Neural progenitor cell (in vitro differentiated cells): Measurements from ENCODE around the gene EHMT1. TPM values are rescaled to one million over a fixed set of nuclear protein-coding genes. Genes with fewer than 3 reads are reported as not detected.

Source experiments
- DNase-seq: peaks from one replicate; pipeline ENCODE4 v3.0.0-alpha.2; 2016; ENCODE audit warnings: low spot score
- H2AFZ ChIP-seq: fragments of 200-600 bp; sonication (generic); replicated peaks from 2 replicates; pipeline ENCODE4 v1.6.1; 2016; ENCODE audit warnings: antibody characterized with exemption
- H3F3A ChIP-seq: fragments of 200-600 bp; sonication (generic); 2 replicates; pipeline ENCODE4 v1.6.1; 2016; ENCODE audit warnings: antibody characterized with exemption, low read depth
- H3K27ac ChIP-seq: fragments of 200-600 bp; sonication (generic); 2 replicates; pipeline ENCODE4 v1.5.1; 2016; ENCODE audit warnings: mild to moderate bottlenecking
- H3K27me3 ChIP-seq: fragments of 200-600 bp; sonication (generic); 2 replicates; pipeline ENCODE4 v1.6.1; 2016; ENCODE audit warnings: mild to moderate bottlenecking, moderate library complexity
- H3K36me3 ChIP-seq: fragments of 200-600 bp; sonication (generic); 2 replicates; pipeline ENCODE4 v1.5.1; 2016
- H3K4me1 ChIP-seq: fragments of 200-600 bp; sonication (generic); 2 replicates; pipeline ENCODE4 v1.6.1; 2016; ENCODE audit warnings: mixed run types
- H3K4me2 ChIP-seq: fragments of 200-600 bp; sonication (generic); 2 replicates; pipeline ENCODE4 v1.6.1; 2016
- H3K4me3 ChIP-seq: fragments of 200-600 bp; sonication (generic); 2 replicates; pipeline ENCODE4 v1.5.1; 2016
- H3K79me2 ChIP-seq: fragments of 200-600 bp; sonication (generic); 2 replicates; pipeline ENCODE4 v1.6.1; 2016; ENCODE audit warnings: low read depth
- H3K9ac ChIP-seq: fragments of 200-600 bp; sonication (generic); 2 replicates; pipeline ENCODE4 v1.6.1; 2016
- H3K9me3 ChIP-seq: fragments of 200-600 bp; sonication (generic); 2 replicates; pipeline ENCODE4 v1.5.1; 2016; ENCODE audit warnings: low read depth
- H4K20me1 ChIP-seq: fragments of 200-600 bp; sonication (generic); 2 replicates; pipeline ENCODE4 v1.6.1; 2016; ENCODE audit warnings: low read depth
- H3K27ac Mint-ChIP-seq: 3 replicates; pipeline ENCODE4 v1.8.0; 2021; ENCODE audit warnings: mixed read lengths
- H3K27me3 Mint-ChIP-seq: 2 replicates; pipeline ENCODE4 v1.8.0; 2022; ENCODE audit warnings: low read depth, mild to moderate bottlenecking, inconsistent platforms, moderate library complexity, mixed read lengths; ENCODE audit not compliant: insufficient read depth
- H3K36me3 Mint-ChIP-seq: 3 replicates; pipeline ENCODE4 v1.8.0; 2021; ENCODE audit warnings: mixed read lengths
- H3K4me1 Mint-ChIP-seq: 3 replicates; pipeline ENCODE4 v1.8.0; 2021; ENCODE audit warnings: mixed read lengths
- H3K4me3 Mint-ChIP-seq: 3 replicates; pipeline ENCODE4 v1.8.0; 2021; ENCODE audit warnings: mild to moderate bottlenecking, moderate library complexity, mixed read lengths
- H3K9me3 Mint-ChIP-seq: 3 replicates; pipeline ENCODE4 v1.8.0; 2020; ENCODE audit warnings: mixed read lengths
- EZH2 ChIP-seq: fragments of 200-600 bp; sonication (generic); IDR thresholded peaks from 2 replicates; pipeline ENCODE4 v1.6.1; 2017; ENCODE audit warnings: antibody characterized with exemption, mild to moderate bottlenecking, moderate library complexity
- EZH2phosphoT487 ChIP-seq: fragments of 200-600 bp; sonication (generic); IDR thresholded peaks from 2 replicates; pipeline ENCODE4 v1.6.1; 2017; ENCODE audit warnings: antibody characterized with exemption
- total RNA-seq: library from RNA; depleted of rRNA; stranded (reverse); fragments of >200 nt; gene quantifications from 2 replicates; pipeline ENCODE4 v1.2.3, GENCODE V29; 2015; ENCODE audit warnings: low replicate concordance
- TF ChIP-seq, protein P1 (sequence below): fragments of 200-600 bp; sonication (generic); IDR thresholded peaks from 2 replicates; pipeline ENCODE4 v1.5.1; 2017; ENCODE audit warnings: antibody characterized with exemption, mild to moderate bottlenecking

The EHMT1 gene
- total RNA-seq, 1 donor from 2014 or later: 47.8 TPM

DNA sequence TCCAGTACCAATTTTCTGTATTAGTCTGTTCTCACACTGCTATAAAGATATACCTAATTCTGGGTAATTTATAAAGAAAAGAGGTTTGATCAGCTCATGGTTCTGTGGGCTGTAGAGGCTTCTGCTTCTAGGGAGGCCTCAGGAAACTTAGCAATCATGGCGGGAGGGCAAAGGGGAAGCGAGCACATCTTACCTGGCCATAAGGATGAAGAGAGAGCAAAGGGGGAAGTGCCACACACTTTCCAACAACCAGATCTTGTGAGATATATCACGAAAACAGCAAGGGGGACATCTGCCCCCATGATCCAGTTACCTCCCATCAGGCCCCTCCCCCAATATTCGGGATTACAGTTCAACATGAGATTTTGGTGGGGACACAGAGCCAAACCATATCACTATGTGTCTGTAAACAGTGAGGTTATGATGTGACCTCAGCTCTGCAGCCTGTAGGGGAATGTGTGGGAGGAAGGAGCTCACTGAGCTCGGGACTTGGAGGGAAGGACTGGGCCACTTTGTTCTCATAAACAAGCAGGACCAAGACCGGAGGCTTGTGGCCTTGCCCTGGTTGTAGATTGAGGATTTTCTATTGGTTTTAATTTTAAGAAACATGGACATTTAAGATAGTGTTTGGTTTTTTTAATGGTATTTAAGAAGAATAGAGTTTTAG lies 85.2 kb downstream of the EHMT1 start:
- Histone ChIP-seq H3K36me3 (peaks cover 10% of the 10 kb centered on the region), H2AFZ (no peak overlapping the region), H3K27me3 (no peaks in the 10 kb centered on the region), H3K9me3 (no peaks in the 10 kb centered on the region), H3F3A (no peaks in the 10 kb centered on the region), H3K4me2 (no peak overlapping the region), H3K4me3 (no peak overlapping the region), H3K9ac (no peak overlapping the region), H3K79me2 (peaks cover 100% of the 10 kb centered on the region), H3K4me1 (peaks cover 4% of the 10 kb centered on the region), H3K27ac (no peak overlapping the region), H4K20me1 (peaks cover 41% of the 10 kb centered on the region)
- Mint-ChIP-seq H3K27me3 (peaks cover 2% of the 10 kb centered on the region), H3K36me3 (peaks cover 30% of the 10 kb centered on the region), H3K27ac (no peak overlapping the region), H3K9me3 (peaks cover 32% of the 10 kb centered on the region), H3K4me1 (peaks cover 8% of the 10 kb centered on the region), H3K4me3 (no peak overlapping the region)
- DNase-seq: no peak
- TF ChIP-seq EZH2: no peak
- TF ChIP-seq EZH2phosphoT487: no peak
- TF ChIP-seq, protein P1, sequence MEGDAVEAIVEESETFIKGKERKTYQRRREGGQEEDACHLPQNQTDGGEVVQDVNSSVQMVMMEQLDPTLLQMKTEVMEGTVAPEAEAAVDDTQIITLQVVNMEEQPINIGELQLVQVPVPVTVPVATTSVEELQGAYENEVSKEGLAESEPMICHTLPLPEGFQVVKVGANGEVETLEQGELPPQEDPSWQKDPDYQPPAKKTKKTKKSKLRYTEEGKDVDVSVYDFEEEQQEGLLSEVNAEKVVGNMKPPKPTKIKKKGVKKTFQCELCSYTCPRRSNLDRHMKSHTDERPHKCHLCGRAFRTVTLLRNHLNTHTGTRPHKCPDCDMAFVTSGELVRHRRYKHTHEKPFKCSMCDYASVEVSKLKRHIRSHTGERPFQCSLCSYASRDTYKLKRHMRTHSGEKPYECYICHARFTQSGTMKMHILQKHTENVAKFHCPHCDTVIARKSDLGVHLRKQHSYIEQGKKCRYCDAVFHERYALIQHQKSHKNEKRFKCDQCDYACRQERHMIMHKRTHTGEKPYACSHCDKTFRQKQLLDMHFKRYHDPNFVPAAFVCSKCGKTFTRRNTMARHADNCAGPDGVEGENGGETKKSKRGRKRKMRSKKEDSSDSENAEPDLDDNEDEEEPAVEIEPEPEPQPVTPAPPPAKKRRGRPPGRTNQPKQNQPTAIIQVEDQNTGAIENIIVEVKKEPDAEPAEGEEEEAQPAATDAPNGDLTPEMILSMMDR: no peak

DNA sequence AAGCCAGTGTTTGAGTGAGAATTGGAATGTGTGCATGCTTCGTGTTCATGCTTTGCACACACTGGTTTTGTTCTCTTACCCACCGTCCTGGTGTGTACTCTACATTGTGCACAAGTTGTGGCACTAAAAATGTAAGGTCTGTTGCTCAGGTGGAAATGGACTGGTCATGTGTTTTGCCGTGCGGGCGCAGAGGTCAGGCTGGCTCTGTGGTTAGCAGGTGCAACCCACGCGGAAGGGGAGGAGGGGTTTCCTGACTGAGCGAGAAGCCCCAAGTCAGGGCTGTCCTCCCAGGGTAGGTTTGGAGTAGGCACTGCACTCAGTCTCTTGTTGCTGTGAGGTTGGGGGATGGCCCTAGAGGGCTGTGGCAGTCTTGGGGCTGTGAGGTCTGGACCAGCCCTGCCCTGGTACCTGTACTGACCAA lies 86.6 kb downstream of the EHMT1 start:
- H3K4me3 Mint-ChIP-seq: no peak overlapping the region
- peaks cover 100% of the 10 kb centered on the region for H3K79me2 ChIP-seq
- peaks cover 10% of the 10 kb centered on the region for H3K36me3 ChIP-seq
- no peak overlapping the region for H3K4me2 ChIP-seq
- H3F3A ChIP-seq: no peaks in the 10 kb centered on the region
- no peaks in the 10 kb centered on the region for H3K9me3 ChIP-seq
- no peak overlapping the region for H2AFZ ChIP-seq
- H3K36me3 Mint-ChIP-seq: peaks cover 24% of the 10 kb centered on the region
- H3K4me1 Mint-ChIP-seq: peaks cover 8% of the 10 kb centered on the region
- H3K27ac ChIP-seq: no peak overlapping the region
- H3K27ac Mint-ChIP-seq: peak overlapping the region; percentile 21
- H3K4me3 ChIP-seq: no peak overlapping the region
- DNase-seq: no peak
- no peaks in the 10 kb centered on the region for H3K27me3 ChIP-seq
- peaks cover 48% of the 10 kb centered on the region for H4K20me1 ChIP-seq
- H3K4me1 ChIP-seq: peaks cover 4% of the 10 kb centered on the region
- TF ChIP-seq EZH2 (no peak), EZH2phosphoT487 (no peak)
- TF ChIP-seq, protein P1: no peak
- H3K27me3 Mint-ChIP-seq: peaks cover 2% of the 10 kb centered on the region
- H3K9me3 Mint-ChIP-seq: peaks cover 25% of the 10 kb centered on the region
- H3K9ac ChIP-seq: no peak overlapping the region

DNA sequence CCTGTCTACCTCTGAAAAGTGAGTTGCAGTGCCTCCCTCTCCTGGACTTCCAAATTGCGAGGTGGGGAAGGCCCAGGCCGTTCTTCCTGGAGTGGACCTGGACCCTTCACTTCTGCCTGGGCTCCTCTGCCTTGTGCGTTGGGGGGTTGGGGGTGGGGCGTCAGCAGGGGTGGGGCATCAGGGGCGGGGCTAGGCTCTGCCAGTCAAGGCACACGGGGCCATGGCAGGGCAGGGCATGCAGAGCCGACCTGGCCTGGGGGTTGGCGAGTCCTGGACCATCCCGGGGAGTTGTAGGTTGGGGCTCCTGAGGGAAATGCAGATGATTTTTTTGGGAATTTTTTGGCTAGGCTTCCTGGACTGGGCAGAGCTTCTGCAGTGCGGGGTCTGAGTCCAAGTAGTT lies 87.1 kb downstream of the EHMT1 start:
- Mint-ChIP-seq H3K27ac (no peak overlapping the region), H3K4me3 (no peak overlapping the region), H3K27me3 (no peaks in the 10 kb centered on the region), H3K4me1 (peaks cover 8% of the 10 kb centered on the region), H3K36me3 (peaks cover 19% of the 10 kb centered on the region), H3K9me3 (peaks cover 20% of the 10 kb centered on the region)
- no peaks in the 10 kb centered on the region for H3F3A ChIP-seq
- no peaks in the 10 kb centered on the region for H3K27me3 ChIP-seq
- no peak overlapping the region for H3K4me2 ChIP-seq
- H3K79me2 ChIP-seq: peaks cover 100% of the 10 kb centered on the region
- peaks cover 10% of the 10 kb centered on the region for H3K36me3 ChIP-seq
- H3K4me3 ChIP-seq: no peak overlapping the region
- no peak overlapping the region for H2AFZ ChIP-seq
- TF ChIP-seq EZH2phosphoT487: no peak
- TF ChIP-seq, protein P1: no peak
- TF ChIP-seq EZH2: no peak
- H3K9ac ChIP-seq: no peak overlapping the region
- H3K27ac ChIP-seq: no peak overlapping the region
- peaks cover 48% of the 10 kb centered on the region for H4K20me1 ChIP-seq
- H3K9me3 ChIP-seq: no peaks in the 10 kb centered on the region
- H3K4me1 ChIP-seq: peaks cover 4% of the 10 kb centered on the region
- no peak for DNase-seq
